Stomach (tissue), 9 donors: ENCODE data around the gene NFE2L2. TPM values are rescaled to one million over a fixed set of nuclear protein-coding genes. Genes with fewer than 3 reads are reported as not detected.

Experiments used
- DNase-seq, 2 donors: peaks; one replicate each; pipeline versions ENCODE4 v3.0.0 to v3.0.0-alpha.2; 2013 to 2019
- H3K27ac ChIP-seq, 5 donors: fragments of 200-600 bp in 4 of 5; sonication (generic) in 4 of 5; one replicate each; pipeline ENCODE4 v1.5.1; 2013 to 2019; ENCODE audit warnings: mild to moderate bottlenecking in 1 of 5, moderate library complexity in 1 of 5
- H3K27me3 ChIP-seq, 3 donors: fragments of 200-600 bp; sonication (generic); one replicate each; pipeline ENCODE4 v1.5.1; 2017 to 2019; ENCODE audit warnings: mixed run types in 1 of 3
- H3K36me3 ChIP-seq, 4 donors: fragments of 200-600 bp; sonication (generic); 1 replicate in 3 of 4; 2 replicates in 1 of 4; pipeline ENCODE4 v1.5.1; 2016 to 2019
- H3K4me1 ChIP-seq, 4 donors: fragments of 200-600 bp; sonication (generic); one replicate each; pipeline ENCODE4 v1.5.1; 2016 to 2019
- H3K4me3 ChIP-seq, 4 donors: fragments of 200-600 bp; sonication (generic) in 3 of 4; one replicate each; pipeline ENCODE4 v1.5.1; 2016 to 2019; ENCODE audit warnings: mild to moderate bottlenecking in 1 of 4
- H3K9me3 ChIP-seq, 4 donors: fragments of 200-600 bp; sonication (generic); one replicate each; pipeline ENCODE4 v1.5.1; 2016 to 2019
- EP300 ChIP-seq: sonication (generic); formaldehyde crosslinking; IDR thresholded peaks from one replicate; pipeline ENCODE4 v1.6.1; 2017; ENCODE audit warnings: antibody characterized with exemption
- POLR2A ChIP-seq, 4 donors: fragments of 450-650 bp; IDR thresholded peaks; one replicate each; pipeline ENCODE4 v1.6.1; 2016; ENCODE audit warnings: antibody characterized with exemption in 4 of 4, control low read depth in 2 of 4, mild to moderate bottlenecking in 1 of 4, moderate library complexity in 1 of 4
- POLR2AphosphoS5 ChIP-seq, 3 donors: sonication (generic); formaldehyde crosslinking; IDR thresholded peaks; one replicate each; pipeline ENCODE4 v1.6.1; 2016; ENCODE audit warnings: antibody characterized with exemption in 3 of 3
- WGBS, 5 donors: extraction: QIAGEN DNeasy Blood & Tissue Kit in 3 of 5; methylation state at CpG; one replicate each; pipeline versions ENCODE4 v1.1.5 to v1.1.7; 2013 to 2018; 5-methylcytosine and 5-hydroxymethylcytosine counted together
- intact Hi-C: fragments of 100-400 bp; cut with DNase I; formaldehyde crosslinking; loops from one replicate; pipeline ENCODE4 v1.15.1; 2023; ENCODE audit warnings: low total_unique reads
- polyA plus RNA-seq, 3 donors: library from polyadenylated mRNA; stranded (reverse); fragments of 200-250 nt; gene quantifications; one replicate each; pipeline ENCODE4 v1.2.3, GENCODE V29; 2013
- total RNA-seq, 5 donors: library from RNA; depleted of rRNA; stranded (reverse); fragments of >200 nt; gene quantifications; one replicate each; pipeline versions ENCODE4 v1.1.0 to v1.2.3, GENCODE V29; 2014 to 2016
- TF ChIP-seq, protein P1 (sequence below), 7 experiments: fragments of 450-650 bp in 4 of 7; fragments of 200-600 bp in 3 of 7; sonication (generic) in 3 of 7; IDR thresholded peaks; one replicate each; pipeline ENCODE4 v1.5.1; 2016 to 2019; ENCODE audit warnings: antibody characterized with exemption in 7 of 7, control low read depth in 2 of 7, mild to moderate bottlenecking in 1 of 7
- donor health status: healthy with polysubstance abuse.
- donor health status: Bipolar disorder and iron deficiency.
- donor health status: healthy.

The NFE2L2 gene
- total and polyA plus RNA-seq, 8 donors, result 37.1 to 223 (median 112) TPM

GRCh38 chr2:177279847-177280246 lies 15.3 kb upstream of the NFE2L2 start:
- WGBS, 5 donors, result 86 to 94% (median 90%) methylated on average over 2 of the region's 2 CpGs
- no peak for TF ChIP-seq POLR2AphosphoS5 (IDR thresholded peaks at IDR 0.05)
- TF ChIP-seq, protein P1, sequence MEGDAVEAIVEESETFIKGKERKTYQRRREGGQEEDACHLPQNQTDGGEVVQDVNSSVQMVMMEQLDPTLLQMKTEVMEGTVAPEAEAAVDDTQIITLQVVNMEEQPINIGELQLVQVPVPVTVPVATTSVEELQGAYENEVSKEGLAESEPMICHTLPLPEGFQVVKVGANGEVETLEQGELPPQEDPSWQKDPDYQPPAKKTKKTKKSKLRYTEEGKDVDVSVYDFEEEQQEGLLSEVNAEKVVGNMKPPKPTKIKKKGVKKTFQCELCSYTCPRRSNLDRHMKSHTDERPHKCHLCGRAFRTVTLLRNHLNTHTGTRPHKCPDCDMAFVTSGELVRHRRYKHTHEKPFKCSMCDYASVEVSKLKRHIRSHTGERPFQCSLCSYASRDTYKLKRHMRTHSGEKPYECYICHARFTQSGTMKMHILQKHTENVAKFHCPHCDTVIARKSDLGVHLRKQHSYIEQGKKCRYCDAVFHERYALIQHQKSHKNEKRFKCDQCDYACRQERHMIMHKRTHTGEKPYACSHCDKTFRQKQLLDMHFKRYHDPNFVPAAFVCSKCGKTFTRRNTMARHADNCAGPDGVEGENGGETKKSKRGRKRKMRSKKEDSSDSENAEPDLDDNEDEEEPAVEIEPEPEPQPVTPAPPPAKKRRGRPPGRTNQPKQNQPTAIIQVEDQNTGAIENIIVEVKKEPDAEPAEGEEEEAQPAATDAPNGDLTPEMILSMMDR (IDR thresholded peaks at IDR 0.05), result no peak
- no peak for TF ChIP-seq POLR2A (IDR thresholded peaks at IDR 0.05)
- TF ChIP-seq EP300, result no peak
- intact Hi-C loops, result no loop called here

GRCh38 chr2:177275743-177276055 lies 11.2 kb upstream of the NFE2L2 start:
- DNase-seq, result no peak
- Histone ChIP-seq H3K9me3 (no peaks in the 10 kb centered on the region), H3K27ac (peak overlapping the region in 4 of 5 donors; percentile 15 to 67 (median 61)), H3K4me1 (peaks cover 6 to 40% (median 16%) of the 10 kb centered on the region in 4 donors), H3K4me3 (no peak overlapping the region), H3K27me3 (no peaks in the 10 kb centered on the region), H3K36me3 (no peaks in the 10 kb centered on the region)
- intact Hi-C loops, result no loop called here
- 58 to 70% (median 66%) methylated on average over 4 of the region's 4 CpGs for WGBS, 5 donors
- TF ChIP-seq EP300, result no peak
- no peak for TF ChIP-seq POLR2A (IDR thresholded peaks at IDR 0.05)
- TF ChIP-seq, protein P1 (IDR thresholded peaks at IDR 0.05), result no peak
- TF ChIP-seq POLR2AphosphoS5 (IDR thresholded peaks at IDR 0.05), result no peak

More at GRCh38 chr2:177279847-177280246, 15.3 kb upstream of the NFE2L2 start:
- no peak overlapping the region for H3K4me3 ChIP-seq
- H3K27me3 ChIP-seq, result no peaks in the 10 kb centered on the region
- H3K9me3 ChIP-seq, result no peaks in the 10 kb centered on the region
- DNase-seq, result no peak
- peaks cover 6 to 51% (median 25%) of the 10 kb centered on the region in 4 donors for H3K4me1 ChIP-seq
- no peak overlapping the region for H3K27ac ChIP-seq
- no peaks in the 10 kb centered on the region for H3K36me3 ChIP-seq

DNA sequence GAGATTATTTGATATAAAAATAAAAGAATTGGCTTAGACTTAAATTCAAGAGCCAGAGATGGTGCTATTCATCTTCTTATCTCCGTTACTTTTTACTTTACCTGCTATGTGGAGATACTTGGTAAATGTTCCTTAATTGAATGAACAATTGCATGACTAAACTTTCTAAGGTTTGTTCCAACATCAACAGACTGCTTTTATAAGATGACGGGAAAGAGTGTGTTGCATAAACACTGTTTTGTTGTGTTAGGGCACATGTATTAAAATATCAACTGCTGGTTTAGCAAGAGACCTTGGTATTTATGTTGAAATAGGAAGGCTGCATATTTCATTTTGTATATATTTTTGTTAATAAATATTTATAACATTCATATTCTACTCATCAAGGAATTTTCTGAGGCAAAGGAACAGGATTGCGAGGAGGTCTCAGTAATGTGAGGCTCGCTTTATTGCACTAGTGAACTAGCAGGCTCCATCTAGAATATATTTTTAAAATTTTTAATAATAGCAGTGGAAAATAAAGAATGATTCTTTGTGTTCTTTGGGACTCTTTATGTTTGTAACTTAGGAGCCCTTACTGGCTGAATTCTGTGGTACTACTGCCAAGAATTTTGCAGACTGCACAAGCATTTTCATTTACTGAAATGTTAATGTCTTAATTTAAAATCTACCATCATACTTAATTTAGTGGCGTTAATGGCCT lies 10.7 kb upstream of the NFE2L2 start:
- no peak for DNase-seq
- peaks cover 6 to 40% (median 16%) of the 10 kb centered on the region in 4 donors for H3K4me1 ChIP-seq
- H3K27me3 ChIP-seq, result no peaks in the 10 kb centered on the region
- peak overlapping the region in 4 of 5 donors; percentile 15 to 67 (median 64) for H3K27ac ChIP-seq
- no peaks in the 10 kb centered on the region for H3K36me3 ChIP-seq
- WGBS, 5 donors, result 45 to 62% (median 59%) methylated on average over 5 of the region's 5 CpGs
- H3K9me3 ChIP-seq, result no peaks in the 10 kb centered on the region
- TF ChIP-seq POLR2A (IDR thresholded peaks at IDR 0.05) (no peak), POLR2AphosphoS5 (IDR thresholded peaks at IDR 0.05) (peak; percentile 64 to 86 (median 70))
- intact Hi-C loops, result no loop called here
- no peak overlapping the region for H3K4me3 ChIP-seq

GRCh38 chr2:177273408-177273807 lies 8.9 kb upstream of the NFE2L2 start:
- Histone ChIP-seq H3K9me3 (no peaks in the 10 kb centered on the region), H3K4me1 (peaks cover 6 to 40% (median 20%) of the 10 kb centered on the region in 4 donors), H3K27me3 (no peaks in the 10 kb centered on the region), H3K27ac (peak overlapping the region in 3 of 5 donors; percentile 52 to 70 (median 67)), H3K4me3 (no peak overlapping the region), H3K36me3 (no peaks in the 10 kb centered on the region)
- DNase-seq, result no peak
- 30 to 48% (median 35%) methylated on average over 3 of the region's 3 CpGs for WGBS, 5 donors
- TF ChIP-seq POLR2A (IDR thresholded peaks at IDR 0.05) (no peak), EP300 (no peak), POLR2AphosphoS5 (IDR thresholded peaks at IDR 0.05) (no peak)
- TF ChIP-seq, protein P1 (IDR thresholded peaks at IDR 0.05), result no peak
- intact Hi-C loops, result no loop called here

DNA sequence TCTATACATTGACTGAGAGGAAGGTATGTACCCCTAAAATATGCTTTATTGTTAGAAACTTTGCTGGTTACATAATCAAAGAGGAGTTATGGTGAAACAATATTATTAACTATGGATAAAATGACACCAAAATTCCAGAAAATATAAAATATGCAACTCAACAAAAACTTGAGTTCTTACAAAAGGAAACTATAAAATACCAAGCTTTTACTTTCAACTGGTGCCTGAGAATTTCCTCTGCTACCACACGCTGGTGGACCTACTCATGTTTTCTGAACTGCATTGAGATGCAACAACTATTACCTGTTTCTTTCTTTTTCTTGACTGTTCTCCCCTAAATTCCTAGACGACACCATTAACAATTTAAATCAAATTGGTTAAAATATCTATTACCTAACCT lies 8.2 kb upstream of the NFE2L2 start:
- intact Hi-C loops, result no loop called here
- 77 to 83% (median 82%) methylated on average over 2 of the region's 2 CpGs for WGBS, 5 donors
- Histone ChIP-seq H3K27ac (peak overlapping the region in 1 of 5 donors; percentile 70), H3K4me1 (peaks cover 6 to 40% (median 26%) of the 10 kb centered on the region in 4 donors), H3K27me3 (no peaks in the 10 kb centered on the region), H3K36me3 (no peaks in the 10 kb centered on the region), H3K4me3 (no peak overlapping the region), H3K9me3 (no peaks in the 10 kb centered on the region)
- TF ChIP-seq EP300, result no peak
- no peak for TF ChIP-seq POLR2AphosphoS5 (IDR thresholded peaks at IDR 0.05)
- TF ChIP-seq, protein P1 (IDR thresholded peaks at IDR 0.05), result no peak
- no peak for TF ChIP-seq POLR2A (IDR thresholded peaks at IDR 0.05)
- no peak for DNase-seq
